ENCODE data around the gene LRRC59.
A peak's percentile ranks its signal among the peaks of the same experiment; 100 is the strongest.

Gene LRRC59

GRCh38 chr17:50360486-50361115 is 36.7 kb downstream of the LRRC59 start:
- DNase-seq = no peak

- DNase-seq = no peak
Measured at GRCh38 chr17:50359998-50360461, 37.3 kb downstream of the LRRC59 start.

- no peak for DNase-seq
Measured at GRCh38 chr17:50359005-50359699, 38.2 kb downstream of the LRRC59 start.

- no peak for DNase-seq
Measured at GRCh38 chr17:50358177-50358576, 39.1 kb downstream of the LRRC59 start.

GRCh38 chr17:50356892-50357510 is 40.3 kb downstream of the LRRC59 start:
- DNase-seq = no peak

GRCh38 chr17:50356418-50356817 is 40.9 kb downstream of the LRRC59 start:
- no peak for DNase-seq

- no peak for DNase-seq
Measured at GRCh38 chr17:50355701-50356341, 41.5 kb downstream of the LRRC59 start.

- DNase-seq = no peak
Measured at GRCh38 chr17:50355336-50355700, 42.0 kb downstream of the LRRC59 start.

GRCh38 chr17:50354776-50355175 is 42.5 kb downstream of the LRRC59 start:
- DNase-seq = no peak

GRCh38 chr17:50354198-50354597 is 43.1 kb downstream of the LRRC59 start:
- no peak for DNase-seq

- no peak for DNase-seq
Measured at GRCh38 chr17:50353600-50354195, 43.6 kb downstream of the LRRC59 start.

- no peak for DNase-seq
Measured at GRCh38 chr17:50352693-50353599, 44.4 kb downstream of the LRRC59 start.

- no peak for DNase-seq
Measured at GRCh38 chr17:50352072-50352692, 45.1 kb downstream of the LRRC59 start.

GRCh38 chr17:50350733-50351132 is 46.6 kb downstream of the LRRC59 start:
- no peak for DNase-seq

- DNase-seq = no peak
Measured at GRCh38 chr17:50349243-50349600, 48.1 kb downstream of the LRRC59 start.

GRCh38 chr17:50348522-50349242 is 48.6 kb downstream of the LRRC59 start:
- peak; percentile 71 for DNase-seq

- DNase-seq = no peak
Measured at GRCh38 chr17:50347894-50348291, 49.4 kb downstream of the LRRC59 start.

- no peak for DNase-seq
Measured at GRCh38 chr17:50347117-50347893, 50.0 kb downstream of the LRRC59 start.

- DNase-seq = peak; percentile 46
Measured at GRCh38 chr17:50346313-50347116, 50.8 kb downstream of the LRRC59 start.
